Colon (tissue), 2 donors: Measurements from ENCODE around the gene SNAP91.
"Not testable (repeated sequence)": the region's sequence is repeated elsewhere in the genome, so short reads cannot be mapped to it uniquely, and the experiment has no call there.

Source experiments
- FAIRE-seq: peaks from 2 replicates; lab custom pipeline; 2012; peaks lifted over from hg19 to GRCh38; lab: Jason Lieb, UNC
- donor health status: control.
- donor health status: control.

The SNAP91 gene

GRCh38 chr6:83633149-83633548 is 75.8 kb downstream of the SNAP91 start:
- FAIRE-seq = no peak

GRCh38 chr6:83629908-83630307 is 79.0 kb downstream of the SNAP91 start:
- not testable (repeated sequence) for FAIRE-seq

- no peak for FAIRE-seq
Measured at GRCh38 chr6:83615025-83615999, 93.6 kb downstream of the SNAP91 start.

GRCh38 chr6:83613378-83613777 is 95.5 kb downstream of the SNAP91 start:
- no peak for FAIRE-seq

GRCh38 chr6:83609248-83609647 is 99.7 kb downstream of the SNAP91 start:
- FAIRE-seq = no peak

- no peak for FAIRE-seq
Measured at GRCh38 chr6:83605517-83605916, 103.4 kb downstream of the SNAP91 start.

GRCh38 chr6:83603551-83603950 is 105.3 kb downstream of the SNAP91 start:
- no peak for FAIRE-seq

GRCh38 chr6:83601119-83601518 is 107.8 kb downstream of the SNAP91 start:
- FAIRE-seq = no peak

GRCh38 chr6:83600459-83600858 is 108.4 kb downstream of the SNAP91 start:
- no peak for FAIRE-seq

GRCh38 chr6:83597511-83597910 is 111.4 kb downstream of the SNAP91 start:
- no peak for FAIRE-seq

- no peak for FAIRE-seq
Measured at GRCh38 chr6:83597051-83597450, 111.8 kb downstream of the SNAP91 start.

- FAIRE-seq = peak; percentile 14
Measured at GRCh38 chr6:83594941-83595340, 114.0 kb downstream of the SNAP91 start.

- no peak for FAIRE-seq
Measured at GRCh38 chr6:83593395-83593785, 115.5 kb downstream of the SNAP91 start.

GRCh38 chr6:83592770-83593394 is 116.0 kb downstream of the SNAP91 start:
- no peak for FAIRE-seq

- no peak for FAIRE-seq
Measured at GRCh38 chr6:83590416-83590815, 118.5 kb downstream of the SNAP91 start.

- no peak for FAIRE-seq
Measured at GRCh38 chr6:83589076-83589475, 119.8 kb downstream of the SNAP91 start.

GRCh38 chr6:83578057-83578456 is 130.8 kb downstream of the SNAP91 start:
- no peak for FAIRE-seq

GRCh38 chr6:83574783-83575182 is 134.1 kb downstream of the SNAP91 start:
- FAIRE-seq = no peak

- FAIRE-seq = not testable (repeated sequence)
Measured at GRCh38 chr6:83571663-83572185, 137.2 kb downstream of the SNAP91 start.

- no peak for FAIRE-seq
Measured at GRCh38 chr6:83558975-83559374, 149.9 kb downstream of the SNAP91 start.

- no peak for FAIRE-seq
Measured at GRCh38 chr6:83556871-83557270, 152.0 kb downstream of the SNAP91 start.

- not testable (repeated sequence) for FAIRE-seq
Measured at GRCh38 chr6:83551748-83552147, 157.2 kb downstream of the SNAP91 start.

- not testable (repeated sequence) for FAIRE-seq
Measured at GRCh38 chr6:83550482-83550881, 158.4 kb downstream of the SNAP91 start.
